ENCODE data around the gene PRSS57.

- TF ChIP-seq POLR2A (IDR thresholded peaks at IDR 0.05; ENCODE audit: low read length) = no peak
- TF ChIP-seq GATA1 (IDR thresholded peaks at IDR 0.05; ENCODE audit: low read depth, low read length) = no peak
Measured at GRCh38 chr19:718991-719512, 23.8 kb upstream of the PRSS57 start.

All from erythroblast (primary cell).